NCI-H187 treated with DMSO at 0.1 percent for 48 hours (cell line): Measurements from ENCODE around the gene SMIM22.
A peak's percentile ranks its signal among the peaks of the same experiment; 100 is the strongest.
"Not testable (repeated sequence)": the region's sequence is repeated elsewhere in the genome, so short reads cannot be mapped to it uniquely, and the experiment has no call there.

Source experiments
- DNase-seq: peaks from one replicate; lab custom pipeline; 2025; lab: John Stamatoyannopoulos, UW

SMIM22 gene

GRCh38 chr16:4768549-4769305, 26.4 kb upstream of the SMIM22 start:
- peak; percentile 46 for DNase-seq

GRCh38 chr16:4769306-4769638, 25.9 kb upstream of the SMIM22 start:
- DNase-seq: no peak

GRCh38 chr16:4771646-4772045, 23.5 kb upstream of the SMIM22 start:
- DNase-seq: no peak

- no peak for DNase-seq
Observed at GRCh38 chr16:4772351-4772750, 22.8 kb upstream of the SMIM22 start.

- DNase-seq: no peak
Observed at GRCh38 chr16:4775005-4775404, 20.2 kb upstream of the SMIM22 start.

GRCh38 chr16:4776141-4776705, 18.9 kb upstream of the SMIM22 start:
- DNase-seq: no peak

- DNase-seq: no peak
Observed at GRCh38 chr16:4777339-4778049, 17.7 kb upstream of the SMIM22 start.

GRCh38 chr16:4778050-4778392, 17.1 kb upstream of the SMIM22 start:
- no peak for DNase-seq

GRCh38 chr16:4780235-4780634, 14.9 kb upstream of the SMIM22 start:
- no peak for DNase-seq

- DNase-seq: no peak
Observed at GRCh38 chr16:4783251-4783950, 11.8 kb upstream of the SMIM22 start.

GRCh38 chr16:4783951-4784336, 11.2 kb upstream of the SMIM22 start:
- no peak for DNase-seq

- DNase-seq: not testable (repeated sequence)
Observed at GRCh38 chr16:4784444-4784987, 10.7 kb upstream of the SMIM22 start.

- no peak for DNase-seq
Observed at GRCh38 chr16:4785758-4786433, 9.3 kb upstream of the SMIM22 start.

- no peak for DNase-seq
Observed at GRCh38 chr16:4787068-4787467, 8.1 kb upstream of the SMIM22 start.

- no peak for DNase-seq
Observed at GRCh38 chr16:4787627-4788482, 7.3 kb upstream of the SMIM22 start, which contains the start of gene SEPTIN12. Gene SEPTIN12 (minus strand): TSS chr16:4788345. CDS start chr16:4787645, 700 bp downstream.

- no peak for DNase-seq
Observed at GRCh38 chr16:4788489-4788889, 6.7 kb upstream of the SMIM22 start.

GRCh38 chr16:4788910-4789309, 6.3 kb upstream of the SMIM22 start:
- no peak for DNase-seq

- DNase-seq: no peak
Observed at GRCh38 chr16:4790261-4790660, 4.9 kb upstream of the SMIM22 start.

- no peak for DNase-seq
Observed at GRCh38 chr16:4790871-4791270, 4.3 kb upstream of the SMIM22 start.

- DNase-seq: no peak
Observed at GRCh38 chr16:4792951-4793513, 2.1 kb upstream of the SMIM22 start.
